B cell (primary cell): ENCODE results near the gene RGPD6. TPM values are rescaled to one million over a fixed set of nuclear protein-coding genes. Genes with fewer than 3 reads are reported as not detected.
"Not testable (repeated sequence)": the region's sequence is repeated elsewhere in the genome, so short reads cannot be mapped to it uniquely, and the experiment has no call there.

Experiments used
- ATAC-seq: fragments of 200-7000 bp; cut with Tn5 transposase; one replicate; pipeline ENCODE4 v1.10.0; 2021; ENCODE audit warnings: low read depth, mild to moderate bottlenecking, moderate number of reproducible peaks, moderate library complexity
- CTCF ChIA-PET: fragments of 350-600 bp; sonication (Branson Sonifier 250); formaldehyde crosslinking; loops from one replicate; lab custom pipeline; 2021; ENCODE audit warnings: antibody characterized with exemption, inconsistent platforms; lab: Charles Lee
- POLR2A ChIA-PET: fragments of 350-600 bp; sonication (Branson Sonifier 250); formaldehyde crosslinking; loops from one replicate; lab custom pipeline; 2021; ENCODE audit warnings: antibody characterized with exemption; lab: Charles Lee
- DNase-seq: peaks from one replicate; pipeline ENCODE4 v3.0.0; 2013
- H2AFZ ChIP-seq: 2 replicates; pipeline ENCODE4 v1.6.1; 2012; ENCODE audit warnings: mild to moderate bottlenecking, low read depth, low read length; ENCODE audit not compliant: insufficient read depth, poor library complexity, severe bottlenecking
- H3K27ac ChIP-seq, 2 donors: 1 replicate in 1 of 2; 2 replicates in 1 of 2; pipeline ENCODE4 v1.5.1; 2012 to 2013; ENCODE audit warnings: low read length in 2 of 2, mild to moderate bottlenecking in 2 of 2, moderate library complexity in 1 of 2
- H3K27me3 ChIP-seq, 4 experiments: fragments of 200-600 bp in 1 of 4; sonication (generic) in 1 of 4; replicated peaks in 1 of 4; 1 replicate in 2 of 4; 2 replicates in 2 of 4; pipeline versions ENCODE4 v1.6.1 to v1.7.0; 2013 to 2016; ENCODE audit warnings: low read length in 3 of 4, mild to moderate bottlenecking in 2 of 4, mixed read lengths in 1 of 4, moderate library complexity in 1 of 4; ENCODE audit not compliant: insufficient read depth in 4 of 4, control insufficient read depth in 3 of 4; ENCODE audit errors: control extremely low read depth in 1 of 4
- H3K36me3 ChIP-seq, 2 experiments: replicated peaks in 1 of 2; 1 replicate in 1 of 2; 2 replicates in 1 of 2; pipeline versions ENCODE4 v1.6.1 to v1.7.1; 2013; ENCODE audit warnings: low read length in 1 of 2; ENCODE audit not compliant: insufficient read depth in 2 of 2, control insufficient read depth in 1 of 2; ENCODE audit errors: control extremely low read depth in 1 of 2, extremely low read depth in 1 of 2
- H3K4me1 ChIP-seq, 2 donors: fragments of 200-600 bp in 1 of 2; sonication (generic) in 1 of 2; 1 replicate in 1 of 2; 2 replicates in 1 of 2; pipeline versions ENCODE4 v1.5.1 to v1.6.1; 2013 to 2017; ENCODE audit warnings: low read length in 2 of 2; ENCODE audit not compliant: control insufficient read depth in 2 of 2, insufficient read depth in 2 of 2
- H3K4me2 ChIP-seq: replicated peaks from 2 replicates; pipeline ENCODE3; 2012; ENCODE audit warnings: mild to moderate bottlenecking, low read depth, low read length; ENCODE audit not compliant: poor library complexity, severe bottlenecking
- H3K4me3 ChIP-seq, 5 experiments: fragments of 200-600 bp in 1 of 5; sonication (generic) in 1 of 5; 1 replicate in 3 of 5; 2 replicates in 2 of 5; pipeline versions ENCODE4 v1.5.1 to v1.7.0; 2011 to 2016; ENCODE audit warnings: low read length in 4 of 5, mild to moderate bottlenecking in 4 of 5, low read depth in 2 of 5, control low read depth in 1 of 5, moderate library complexity in 1 of 5; ENCODE audit not compliant: insufficient read depth in 1 of 5; ENCODE audit errors: control extremely low read depth in 1 of 5, extremely low read depth in 1 of 5
- H3K79me2 ChIP-seq: fragments of 200-600 bp; sonication (generic); one replicate; pipeline ENCODE4 v1.6.0; 2016; ENCODE audit warnings: low read length; ENCODE audit not compliant: control insufficient read depth, insufficient read depth
- H3K9ac ChIP-seq: fragments of 200-600 bp; sonication (generic); 2 replicates; pipeline ENCODE4 v1.6.1; 2017; ENCODE audit warnings: mild to moderate bottlenecking, low read length, moderate library complexity
- H3K9me3 ChIP-seq, 3 donors: one replicate each; pipeline versions ENCODE4 v1.6.1 to v1.7.1; 2013; ENCODE audit warnings: low read length in 2 of 3; ENCODE audit not compliant: control insufficient read depth in 2 of 3, insufficient read depth in 1 of 3; ENCODE audit errors: control extremely low read depth in 1 of 3
- H4K20me1 ChIP-seq: 2 replicates; pipeline ENCODE4 v1.6.0; 2012; ENCODE audit warnings: mild to moderate bottlenecking, low read length; ENCODE audit not compliant: insufficient read depth, control insufficient read depth, poor library complexity, severe bottlenecking
- H3K27ac Mint-ChIP-seq: one replicate; pipeline ENCODE4 v1.8.0; 2021; ENCODE audit warnings: mixed read lengths
- H3K27me3 Mint-ChIP-seq: one replicate; pipeline ENCODE4 v1.8.0; 2021; ENCODE audit warnings: mixed read lengths
- H3K4me1 Mint-ChIP-seq: one replicate; pipeline ENCODE4 v1.8.0; 2021; ENCODE audit warnings: mixed read lengths
- H3K4me3 Mint-ChIP-seq: one replicate; pipeline ENCODE4 v1.8.0; 2021; ENCODE audit warnings: mixed read lengths
- H3K9me3 Mint-ChIP-seq: one replicate; pipeline ENCODE4 v1.8.0; 2022; ENCODE audit warnings: mixed read lengths; ENCODE audit not compliant: insufficient read depth
- WGBS: methylation state at CpG from one replicate; pipeline ENCODE4 v1.1.5; 2013; ENCODE audit warnings: missing lambda C conversion rate; ENCODE audit not compliant: insufficient coverage; 5-methylcytosine and 5-hydroxymethylcytosine counted together
- intact Hi-C: fragments of 100-400 bp; cut with micrococcal nuclease; formaldehyde crosslinking; loops from one replicate; pipeline ENCODE4 v1.10.0; 2022
- polyA plus RNA-seq: library from polyadenylated mRNA; depleted of rRNA; stranded (reverse); fragments of >200 nt; gene quantifications from 2 replicates; pipeline ENCODE4 v1.2.3, GENCODE V29; 2012
- total RNA-seq, 2 donors: library from RNA; stranded (reverse); fragments of 120-200 nt in 1 of 2; gene quantifications; 1 replicate in 1 of 2; 2 replicates in 1 of 2; pipeline versions ENCODE4 v1.2.3 to v1.2.4, GENCODE V29; 2013 to 2022

RGPD6 gene
- total and polyA plus RNA-seq, 2 donors (not counting 1 experiment from before 2014, with no cell fraction given), result 5.1 to 79.5 TPM

DNA sequence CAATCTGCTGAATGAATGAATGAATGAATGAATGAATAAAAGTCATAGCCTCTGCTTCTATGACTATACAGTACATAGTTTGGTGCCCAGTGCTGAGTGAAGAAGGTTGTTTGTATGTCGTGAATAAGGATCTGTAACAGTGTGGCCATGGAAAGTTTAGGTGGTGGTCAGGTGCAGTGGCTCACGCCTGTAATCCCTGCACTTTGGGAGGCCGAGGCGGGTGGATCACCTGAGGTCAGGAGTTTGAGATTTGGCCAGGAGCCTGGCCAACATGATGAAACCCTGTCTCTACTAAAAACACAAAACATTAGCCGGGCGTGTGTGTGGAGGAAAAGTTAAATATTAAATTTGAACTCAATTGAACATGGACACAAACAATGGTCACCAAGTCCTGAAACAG, 100.1 kb downstream of the RGPD6 start:
- H3K4me2 ChIP-seq, H3K27ac Mint-ChIP-seq, H3K27me3 Mint-ChIP-seq, POLR2A ChIA-PET, H3K9me3 Mint-ChIP-seq, DNase-seq, H3K79me2 ChIP-seq, H3K27me3 ChIP-seq, H3K4me1 ChIP-seq, ATAC-seq, H3K4me3 Mint-ChIP-seq, H3K9me3 ChIP-seq, intact Hi-C loops, H3K9ac ChIP-seq, H3K27ac ChIP-seq, CTCF ChIA-PET, H3K36me3 ChIP-seq, H3K4me1 Mint-ChIP-seq, H3K4me3 ChIP-seq, H2AFZ ChIP-seq, H4K20me1 ChIP-seq: not testable (repeated sequence)
- no CpG with 5 or more reads among the region's 6 CpGs for WGBS

DNA sequence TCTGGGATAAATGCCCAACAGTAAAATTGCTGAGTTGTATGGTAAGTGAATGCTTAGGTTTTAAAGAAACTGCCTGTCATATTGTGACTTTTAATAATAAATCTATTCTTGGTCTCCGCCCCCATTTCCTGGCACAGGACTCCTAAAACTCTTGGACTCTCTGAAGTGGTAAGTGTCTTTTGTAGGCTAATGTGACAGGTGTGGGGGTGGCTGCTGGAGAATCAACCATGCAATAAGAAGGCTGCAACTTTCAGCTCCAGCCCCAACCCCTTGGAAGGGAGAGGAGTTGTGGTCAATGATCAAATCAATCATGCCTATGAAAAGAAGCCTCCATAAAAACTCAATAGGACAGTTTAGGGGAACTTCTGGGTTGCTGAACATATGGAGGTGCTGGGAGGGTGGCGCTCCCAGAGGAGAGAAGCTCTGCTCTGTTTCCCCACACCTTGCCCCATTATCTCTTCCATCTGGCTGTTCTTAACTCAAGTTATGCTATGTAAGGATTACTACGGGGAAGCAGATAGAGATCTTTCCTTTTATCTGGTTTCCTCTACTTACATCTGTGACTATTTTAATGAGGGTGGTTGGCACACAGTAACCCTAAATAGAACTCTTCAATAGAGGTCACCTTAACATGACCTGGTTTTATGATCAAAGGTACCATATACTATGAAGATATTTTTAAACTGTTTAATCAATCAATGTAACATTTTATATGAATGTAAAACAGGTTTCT, 101.2 kb downstream of the RGPD6 start:
- POLR2A ChIA-PET, H3K4me1 ChIP-seq, H3K27me3 ChIP-seq, H3K9me3 Mint-ChIP-seq, H3K4me3 ChIP-seq, H3K27ac Mint-ChIP-seq, H3K4me1 Mint-ChIP-seq, H3K36me3 ChIP-seq, H3K9me3 ChIP-seq, H3K4me2 ChIP-seq, H4K20me1 ChIP-seq, H3K27me3 Mint-ChIP-seq, H3K79me2 ChIP-seq, H3K9ac ChIP-seq, ATAC-seq, H2AFZ ChIP-seq, intact Hi-C loops, H3K4me3 Mint-ChIP-seq, H3K27ac ChIP-seq, DNase-seq, CTCF ChIA-PET: not testable (repeated sequence)
- no CpG with 5 or more reads among the region's 3 CpGs for WGBS

DNA sequence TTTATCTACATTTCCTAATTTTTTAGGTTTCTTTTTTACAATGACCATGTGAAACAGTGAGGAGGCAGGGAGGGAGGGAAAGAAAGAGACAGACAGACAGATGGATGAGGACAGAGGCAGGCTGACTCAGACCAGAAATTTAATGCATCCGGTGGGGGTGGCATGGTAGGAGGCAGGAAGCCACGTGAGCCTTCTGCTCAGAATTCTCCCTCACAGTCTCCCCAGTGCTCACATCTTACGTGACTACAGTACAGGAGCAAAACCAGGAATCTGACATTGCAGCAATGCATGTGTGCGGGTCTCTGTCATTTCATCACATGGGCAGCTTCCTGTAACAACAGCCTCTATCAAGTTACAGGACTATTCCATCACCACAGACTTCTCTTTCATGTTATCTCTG, 102.1 kb downstream of the RGPD6 start:
- no CpG with 5 or more reads among the region's 4 CpGs for WGBS
- H3K4me2 ChIP-seq, H3K9me3 Mint-ChIP-seq, H3K79me2 ChIP-seq, POLR2A ChIA-PET, H2AFZ ChIP-seq, ATAC-seq, DNase-seq, H3K4me3 Mint-ChIP-seq, H3K36me3 ChIP-seq, H3K4me1 Mint-ChIP-seq, CTCF ChIA-PET, H3K27ac ChIP-seq, H3K4me1 ChIP-seq, H3K27me3 ChIP-seq, H3K9me3 ChIP-seq, intact Hi-C loops, H3K27ac Mint-ChIP-seq, H3K27me3 Mint-ChIP-seq, H3K9ac ChIP-seq, H4K20me1 ChIP-seq, H3K4me3 ChIP-seq: not testable (repeated sequence)

DNA sequence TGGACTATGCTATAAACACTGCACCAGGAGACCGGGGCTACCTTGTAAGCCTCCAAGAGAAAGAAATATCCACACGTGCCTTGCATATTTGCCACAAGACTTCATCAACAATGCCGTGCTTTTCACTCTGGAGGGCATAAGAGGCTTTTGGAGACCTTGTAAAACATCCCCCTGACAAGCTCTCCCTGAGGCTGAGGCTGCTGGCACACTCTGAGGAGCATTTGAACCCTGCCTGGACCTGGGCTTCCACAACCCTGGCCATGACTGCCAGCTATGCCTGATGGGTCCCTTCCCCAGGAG, 104.0 kb downstream of the RGPD6 start:
- H3K4me2 ChIP-seq, H3K4me3 Mint-ChIP-seq, H3K9me3 Mint-ChIP-seq, H3K79me2 ChIP-seq, H3K27me3 ChIP-seq, H2AFZ ChIP-seq, H3K4me1 ChIP-seq, CTCF ChIA-PET, POLR2A ChIA-PET, DNase-seq, H3K9me3 ChIP-seq, H3K27ac Mint-ChIP-seq, H3K27me3 Mint-ChIP-seq, ATAC-seq, H3K4me1 Mint-ChIP-seq, H3K9ac ChIP-seq, H3K4me3 ChIP-seq, intact Hi-C loops, H4K20me1 ChIP-seq, H3K27ac ChIP-seq, H3K36me3 ChIP-seq: not testable (repeated sequence)
- WGBS, result no CpG with 5 or more reads among the region's 3 CpGs
